T-helper 1 cell treated with Interleukin-12 subunit alpha and Interleukin-12 subunit beta and Interleukin-4 antibody, amounts not matched to agents 30 ng/mL and 1 ng/mL, for 36 hours (primary cell): ENCODE data around the gene OR6M1. TPM values are rescaled to one million over a fixed set of nuclear protein-coding genes. Genes with fewer than 3 reads are reported as not detected.

Experiments used
- intact Hi-C: fragments of 100-400 bp; cut with micrococcal nuclease; formaldehyde crosslinking; loops from one replicate; pipeline ENCODE4 v1.15.1; 2024
- total RNA-seq: library from RNA; stranded (reverse); gene quantifications from 2 replicates; pipeline ENCODE4 v1.2.3, GENCODE V29; 2022

The OR6M1 gene
- total RNA-seq = not detected in 2 replicates

DNA sequence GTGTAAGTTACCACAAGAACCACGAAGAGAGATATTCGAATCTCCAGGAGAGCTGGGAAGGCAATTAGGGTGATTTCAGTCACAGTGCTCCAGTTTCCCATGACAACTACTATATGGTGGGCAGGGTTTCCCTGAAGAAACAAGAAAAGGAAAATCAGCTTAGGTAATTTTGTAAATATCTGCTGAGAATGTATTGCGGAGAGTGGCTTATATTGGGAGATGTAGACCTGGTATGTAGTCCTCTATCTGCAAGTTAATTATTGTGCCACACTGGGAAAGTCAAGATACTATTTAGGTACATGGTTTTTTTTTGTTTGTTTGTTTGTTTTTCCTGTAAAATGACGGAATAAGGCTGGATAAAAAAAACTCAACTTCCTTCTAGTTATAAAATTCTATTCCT, at the start of gene OR6M1:
Gene OR6M1 (minus strand): TSS at position 101 of the 400 bp plus-strand sequence. CDS start 0 bp downstream, at position 101.
- intact Hi-C loops = no loop called here

DNA sequence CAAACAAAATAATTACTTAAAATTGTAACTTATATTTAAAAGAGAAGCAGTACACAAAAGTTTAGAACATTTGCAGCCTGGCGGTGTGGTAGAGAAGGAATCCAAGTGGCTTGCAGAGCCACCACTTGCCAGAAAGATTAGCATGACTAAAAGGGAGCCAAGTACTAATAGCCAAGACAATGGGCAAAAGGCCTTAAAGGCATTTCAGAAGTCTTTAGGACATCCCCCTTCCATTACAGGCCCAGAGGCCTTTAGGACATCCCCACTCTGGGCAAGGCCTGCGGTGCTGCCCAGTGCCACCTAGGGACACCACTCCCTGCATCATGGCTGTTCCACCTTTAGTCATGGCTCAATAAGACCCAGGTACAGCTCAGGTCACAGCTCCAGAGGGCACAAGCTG, 46.9 kb upstream of the OR6M1 start:
- intact Hi-C loops = no loop called here

- intact Hi-C loops = no loop called here
Observed at GRCh38 chr11:123852321-123852720, 46.2 kb upstream of the OR6M1 start.

- intact Hi-C loops = no loop called here
Observed at GRCh38 chr11:123851110-123851509, 45.0 kb upstream of the OR6M1 start.

DNA sequence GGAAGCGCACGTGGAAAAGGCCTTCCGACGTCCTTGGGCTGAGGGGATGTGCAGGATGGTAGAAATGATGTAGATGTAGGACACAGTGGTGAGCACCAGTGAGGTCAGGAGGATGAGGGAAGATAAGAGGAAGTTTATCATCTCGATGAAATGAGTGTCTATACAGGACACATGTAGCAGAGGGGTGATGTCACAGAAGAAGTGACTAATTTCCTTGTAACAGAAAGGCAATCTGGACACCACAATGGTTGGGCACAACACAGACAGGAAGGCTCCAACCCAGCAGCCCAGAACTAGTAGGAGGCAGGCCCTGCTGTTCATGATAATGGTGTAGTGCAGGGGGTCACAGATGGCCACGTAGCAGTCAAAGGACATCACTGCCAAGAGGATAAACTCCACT, 35.0 kb upstream of the OR6M1 start:
- intact Hi-C loops = no loop called here

DNA sequence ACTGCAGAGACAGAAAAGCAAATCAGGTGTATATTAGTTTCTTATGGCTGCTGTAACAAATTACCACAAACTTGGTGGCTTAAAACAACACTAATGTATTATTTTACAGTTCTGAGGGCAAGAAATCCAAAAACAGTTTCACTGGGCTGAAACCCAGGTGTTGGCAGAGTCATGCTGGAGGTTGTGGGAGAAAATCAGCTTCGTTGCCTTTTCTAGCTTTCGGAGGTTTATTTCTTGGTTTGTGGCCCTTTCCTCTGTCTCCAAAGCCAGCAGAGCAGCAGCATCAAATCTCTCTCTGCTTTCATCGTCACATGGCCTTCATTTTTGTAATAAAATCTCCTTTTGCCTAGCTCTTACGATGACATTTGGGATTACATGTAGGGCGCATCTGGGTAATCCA, 33.0 kb upstream of the OR6M1 start:
- intact Hi-C loops = no loop called here

DNA sequence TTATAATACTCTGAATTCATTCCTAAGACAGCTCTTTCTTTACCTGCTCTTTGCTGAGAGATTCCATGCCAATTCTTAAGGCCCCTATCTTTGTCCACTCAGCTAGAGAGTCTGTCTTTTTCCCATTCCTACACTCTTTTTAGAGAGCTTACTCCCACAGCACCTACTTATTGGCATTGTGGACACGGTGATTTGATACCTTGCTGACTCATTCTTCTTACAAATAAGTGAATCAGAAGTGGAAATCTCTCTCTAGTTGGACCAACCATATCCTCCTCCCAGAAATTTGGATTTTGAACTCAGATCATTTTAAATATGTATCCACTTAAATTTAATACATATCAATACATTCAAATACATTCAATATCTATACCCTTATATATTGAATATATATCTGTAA, 32.5 kb upstream of the OR6M1 start:
- intact Hi-C loops = no loop called here

GRCh38 chr11:123838199-123838598, 32.0 kb upstream of the OR6M1 start:
- intact Hi-C loops = no loop called here

- intact Hi-C loops = no loop called here
Observed at GRCh38 chr11:123833095-123833494, 26.9 kb upstream of the OR6M1 start.

- intact Hi-C loops = no loop called here
Observed at GRCh38 chr11:123829745-123830144, 23.6 kb upstream of the OR6M1 start.

GRCh38 chr11:123822599-123822998, 16.4 kb upstream of the OR6M1 start:
- intact Hi-C loops = no loop called here

DNA sequence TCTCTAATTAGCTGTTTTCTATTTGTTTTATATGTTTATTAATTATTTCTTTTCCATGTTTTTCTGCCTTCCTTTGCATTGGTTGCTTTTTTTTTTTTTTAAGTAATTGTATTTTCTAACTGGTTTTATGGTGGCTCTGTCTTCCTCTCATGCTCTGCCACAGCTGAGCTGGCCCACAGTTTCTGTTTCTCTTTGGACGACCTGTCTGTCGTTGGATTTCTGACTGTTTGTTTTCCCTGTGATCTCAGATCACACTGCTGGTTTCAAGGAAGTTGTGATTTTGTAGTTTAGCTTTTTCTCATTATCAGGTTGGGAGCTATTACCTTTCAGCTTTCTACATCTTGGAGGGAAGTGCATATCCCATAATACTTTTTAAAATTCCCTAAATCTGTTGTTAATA, 15.9 kb upstream of the OR6M1 start:
- intact Hi-C loops = no loop called here

DNA sequence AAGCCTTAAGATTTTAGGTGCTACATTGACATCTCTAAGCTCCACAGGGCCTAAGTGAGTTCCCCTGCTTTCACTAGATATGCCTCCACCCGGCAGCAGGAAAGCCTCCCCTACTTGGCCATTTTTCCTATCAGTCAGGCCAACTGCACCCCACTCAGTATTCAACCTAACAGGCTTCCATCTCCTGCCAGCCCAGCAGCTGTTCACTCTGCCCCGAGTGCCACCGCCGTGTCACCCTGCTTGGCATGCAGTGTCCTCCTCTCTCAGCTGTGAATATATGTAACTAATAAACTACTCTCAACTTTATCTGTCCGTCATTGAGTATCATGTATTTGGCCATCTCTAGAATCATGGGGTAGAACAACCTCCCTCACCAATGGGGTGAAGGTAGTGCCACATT, 9.0 kb upstream of the OR6M1 start:
- intact Hi-C loops = no loop called here

GRCh38 chr11:123801765-123802164, 4.4 kb downstream of the OR6M1 start:
- intact Hi-C loops = loop anchor here (1.0 kb wide), 1 partner anchor 160 kb away; no protein-coding TSS in a partner anchor

DNA sequence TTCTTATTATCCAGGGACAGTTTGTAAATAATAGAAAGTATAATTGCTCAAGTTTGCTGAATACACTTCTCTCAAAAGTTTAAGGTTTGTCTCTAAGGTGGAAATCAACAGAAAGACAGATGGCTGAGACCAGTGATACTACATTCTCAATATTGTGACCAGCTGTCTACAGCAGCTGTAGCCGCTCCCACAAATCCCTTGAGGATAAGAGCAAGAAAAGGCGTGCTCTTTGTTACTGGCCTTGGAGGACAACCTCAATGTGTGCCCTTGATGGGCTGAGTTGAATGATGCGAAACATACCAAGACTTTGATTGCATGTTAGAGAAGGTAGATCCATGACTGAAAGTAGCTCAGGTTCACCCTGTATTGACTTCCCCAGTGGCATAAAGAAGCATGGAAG, 6.1 kb downstream of the OR6M1 start:
- intact Hi-C loops = no loop called here

GRCh38 chr11:123799438-123799837, 6.7 kb downstream of the OR6M1 start:
- intact Hi-C loops = no loop called here

DNA sequence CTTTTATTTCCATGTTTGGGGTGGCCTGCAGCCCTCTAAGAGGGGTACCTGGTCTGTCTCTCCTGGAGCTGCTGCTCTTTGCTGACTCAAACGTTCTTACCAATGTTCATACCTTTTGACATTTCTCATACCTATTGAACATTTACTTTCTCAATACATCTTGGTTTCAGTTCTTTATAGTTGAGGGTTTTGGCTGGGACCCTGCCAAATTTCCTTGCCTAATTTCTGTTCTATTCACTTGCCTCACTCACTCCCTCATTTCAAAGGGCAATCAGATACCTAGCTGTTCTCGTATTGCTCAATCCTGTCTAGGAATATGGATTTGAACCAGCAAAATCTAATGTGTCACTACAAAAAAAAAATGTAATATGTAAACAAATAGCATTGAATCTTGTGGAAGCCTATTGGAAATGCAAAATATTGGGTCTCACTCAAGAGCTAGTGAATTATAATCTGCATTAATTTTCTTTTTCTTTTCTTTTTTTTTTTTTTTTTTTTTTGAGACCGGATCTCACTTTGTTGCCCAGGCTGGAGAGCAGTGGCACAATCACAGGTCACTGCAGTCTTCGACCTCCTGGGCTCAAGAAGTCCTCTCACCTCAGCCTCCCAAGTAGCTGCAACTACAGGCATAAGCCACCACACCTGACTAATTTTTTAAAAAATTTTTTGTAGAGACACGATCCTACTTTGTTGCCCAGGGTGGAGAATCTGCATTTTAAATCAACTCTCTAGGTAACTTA, 7.5 kb downstream of the OR6M1 start:
- intact Hi-C loops = no loop called here

DNA sequence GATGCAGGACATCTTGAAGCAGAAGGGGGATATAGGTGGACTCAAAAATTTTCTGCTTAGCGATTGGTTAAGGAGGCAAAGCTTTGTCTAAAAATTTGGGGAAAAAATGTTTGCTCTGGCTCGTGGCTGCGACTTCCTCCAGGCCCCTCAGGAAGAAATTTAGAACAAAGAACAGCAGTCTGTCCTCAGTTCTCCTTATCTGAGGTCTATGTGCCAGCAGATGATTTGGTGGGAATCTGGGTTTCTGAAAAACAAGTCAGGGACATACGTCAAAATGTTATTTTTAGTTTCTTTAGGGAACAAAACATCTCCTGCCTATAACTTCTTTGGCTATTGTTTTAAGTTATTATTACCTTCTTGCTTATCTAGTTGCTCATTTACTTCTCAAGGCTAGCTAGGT, 8.1 kb downstream of the OR6M1 start:
- intact Hi-C loops = no loop called here

- intact Hi-C loops = no loop called here
Observed at GRCh38 chr11:123797541-123797940, 8.6 kb downstream of the OR6M1 start.

DNA sequence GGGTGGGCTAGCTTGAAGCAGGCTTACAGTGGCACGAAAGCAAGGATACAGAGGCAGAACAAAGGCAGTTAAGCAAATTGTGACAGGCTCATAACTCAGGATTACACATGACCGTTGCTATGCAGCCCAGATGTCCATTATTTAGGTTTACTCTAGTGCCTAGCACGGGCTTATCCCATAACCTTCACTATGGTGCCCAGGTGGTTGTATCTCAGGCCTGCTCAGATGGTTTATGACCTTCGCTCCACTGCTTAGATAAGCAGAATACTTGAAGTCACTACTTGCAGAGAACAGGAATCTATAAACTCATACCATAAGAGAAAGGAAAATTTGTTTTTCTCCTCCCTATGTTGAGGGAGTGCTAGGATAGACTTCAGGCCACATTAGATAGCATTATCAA, 9.0 kb downstream of the OR6M1 start:
- intact Hi-C loops = no loop called here

DNA sequence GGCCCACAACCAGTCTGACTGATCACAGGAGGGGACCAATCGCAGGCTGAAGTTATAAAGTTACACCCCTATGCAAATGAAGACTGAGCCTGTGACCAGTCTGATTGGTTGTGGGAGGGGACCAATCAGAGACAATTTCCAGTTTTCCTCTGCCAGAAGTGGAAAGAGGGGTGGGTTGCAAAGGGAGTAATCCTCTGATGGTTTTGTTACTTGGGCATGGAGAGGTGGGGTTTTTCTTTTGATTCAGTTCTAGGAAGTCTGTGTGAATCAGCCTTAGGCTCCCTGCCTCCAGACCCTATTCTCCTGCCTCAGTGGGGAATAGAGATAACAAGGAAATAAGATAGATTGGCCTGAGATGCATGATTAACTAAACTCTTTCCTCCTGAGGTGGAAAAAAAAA, 9.9 kb downstream of the OR6M1 start:
- intact Hi-C loops = no loop called here

- intact Hi-C loops = no loop called here
Observed at GRCh38 chr11:123783536-123783935, 22.6 kb downstream of the OR6M1 start.

DNA sequence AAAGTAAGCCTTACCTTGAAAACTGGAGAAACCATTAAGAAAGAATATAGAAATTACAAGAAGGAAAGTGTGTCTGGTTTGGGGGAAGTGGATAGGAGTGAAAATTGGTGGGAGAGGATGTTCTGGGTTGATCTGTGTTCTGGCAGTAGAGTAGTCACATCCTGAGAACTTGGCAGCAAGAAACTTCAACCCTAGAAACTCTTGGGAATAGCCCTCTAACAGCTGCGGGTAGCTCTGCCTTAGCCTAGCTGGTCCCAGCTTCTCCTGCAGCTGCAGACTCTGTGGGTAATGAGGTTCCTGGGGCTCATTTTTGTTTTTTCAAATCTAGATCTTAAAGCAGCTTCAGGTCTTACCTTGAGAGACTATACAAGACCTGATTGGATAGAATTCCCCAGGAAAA, 27.6 kb downstream of the OR6M1 start:
- intact Hi-C loops = no loop called here
